HG02885 (cell line): ENCODE data around the gene GH2.
A peak's percentile ranks its signal among the peaks of the same experiment; 100 is the strongest.
"Not testable (repeated sequence)": the region's sequence is repeated elsewhere in the genome, so short reads cannot be mapped to it uniquely, and the experiment has no call there.

Source experiments
- ATAC-seq: cut with Tn5 transposase; IDR thresholded peaks from one replicate; pipeline ENCODE4 v1.9.1; 2021; ENCODE audit warnings: mild to moderate bottlenecking; ENCODE audit not compliant: unreplicated experiment, poor library complexity

Gene GH2

GRCh38 chr17:63878413-63878812 is 3.3 kb downstream of the GH2 start:
- ATAC-seq, result not testable (repeated sequence)

GRCh38 chr17:63874693-63875092 is 7.1 kb downstream of the GH2 start:
- ATAC-seq, result not testable (repeated sequence)

- not testable (repeated sequence) for ATAC-seq
Measured at GRCh38 chr17:63874061-63874626, 7.6 kb downstream of the GH2 start.

GRCh38 chr17:63873577-63873976 is 8.2 kb downstream of the GH2 start, which contains the start of gene CSH2:
Gene CSH2, minus strand, starts transcription at chr17:63873677. Its CDS starts 63 bp downstream, at chr17:63873614.
- not testable (repeated sequence) for ATAC-seq

GRCh38 chr17:63871646-63872365 is 9.9 kb downstream of the GH2 start:
- ATAC-seq, result not testable (repeated sequence)

DNA sequence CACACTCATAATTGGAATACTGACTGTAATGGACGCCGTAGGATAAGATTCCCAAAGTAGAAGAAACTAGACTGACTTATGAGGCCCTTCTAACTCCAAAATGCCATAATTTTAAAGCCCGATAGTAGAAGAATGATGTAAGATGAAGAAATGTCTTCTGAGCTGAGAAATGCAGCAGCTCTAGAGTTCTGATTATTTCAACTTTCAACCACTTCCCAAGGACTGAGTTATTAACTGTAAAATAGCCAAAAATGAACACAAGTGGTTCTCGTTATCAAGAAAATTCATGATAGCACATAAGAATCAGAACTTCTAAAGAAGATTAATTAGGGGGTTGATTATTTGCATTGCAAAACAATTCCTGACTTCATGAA is 11.5 kb downstream of the GH2 start:
- ATAC-seq, result not testable (repeated sequence)

GRCh38 chr17:63869491-63870291 is 12.1 kb downstream of the GH2 start:
- not testable (repeated sequence) for ATAC-seq

DNA sequence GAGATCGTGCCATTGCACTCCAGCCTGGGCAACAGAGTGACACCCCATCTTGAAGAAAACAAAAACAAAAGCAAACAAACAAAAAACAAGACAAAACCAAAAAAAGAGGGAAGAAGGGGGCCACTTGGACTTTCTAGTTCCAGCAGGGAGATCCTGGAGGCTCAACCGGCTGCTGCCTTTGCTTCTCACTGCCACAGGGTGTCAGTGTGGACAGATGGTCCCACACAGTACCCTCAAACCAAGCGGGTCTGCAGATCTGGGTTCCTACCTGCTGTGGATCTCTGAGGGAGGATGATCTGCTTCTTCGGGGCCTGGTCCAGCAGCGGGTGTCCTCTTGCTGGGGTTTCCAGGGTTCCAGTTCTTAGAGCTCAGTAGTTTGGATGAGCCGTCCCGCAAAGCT is 15.1 kb downstream of the GH2 start:
- ATAC-seq, result not testable (repeated sequence)

DNA sequence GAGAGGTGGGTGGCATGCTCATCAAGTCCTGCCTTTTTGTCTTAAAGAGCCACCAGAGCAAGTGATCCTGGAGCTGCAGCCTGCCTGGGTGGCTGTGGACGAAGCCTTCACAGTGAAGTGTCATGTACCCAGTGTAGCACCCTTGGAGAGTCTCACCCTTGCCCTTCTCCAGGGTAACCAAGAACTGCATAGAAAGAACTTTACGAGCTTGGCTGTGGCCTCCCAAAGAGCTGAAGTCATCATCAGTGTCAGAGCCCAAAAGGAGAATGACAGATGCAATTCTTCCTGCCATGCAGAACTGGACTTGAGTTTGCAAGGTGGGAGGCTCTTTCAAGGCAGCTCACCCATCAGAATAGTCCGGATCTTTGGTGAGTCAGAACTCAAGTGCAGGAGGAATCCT is 22.5 kb downstream of the GH2 start:
- no peak for ATAC-seq

- not testable (repeated sequence) for ATAC-seq
Measured at GRCh38 chr17:63856425-63856824, 25.3 kb downstream of the GH2 start.

GRCh38 chr17:63855185-63855584 is 26.6 kb downstream of the GH2 start:
- no peak for ATAC-seq

GRCh38 chr17:63854709-63855108 is 27.0 kb downstream of the GH2 start:
- no peak for ATAC-seq

- ATAC-seq, result no peak
Measured at GRCh38 chr17:63853260-63853659, 28.5 kb downstream of the GH2 start.

DNA sequence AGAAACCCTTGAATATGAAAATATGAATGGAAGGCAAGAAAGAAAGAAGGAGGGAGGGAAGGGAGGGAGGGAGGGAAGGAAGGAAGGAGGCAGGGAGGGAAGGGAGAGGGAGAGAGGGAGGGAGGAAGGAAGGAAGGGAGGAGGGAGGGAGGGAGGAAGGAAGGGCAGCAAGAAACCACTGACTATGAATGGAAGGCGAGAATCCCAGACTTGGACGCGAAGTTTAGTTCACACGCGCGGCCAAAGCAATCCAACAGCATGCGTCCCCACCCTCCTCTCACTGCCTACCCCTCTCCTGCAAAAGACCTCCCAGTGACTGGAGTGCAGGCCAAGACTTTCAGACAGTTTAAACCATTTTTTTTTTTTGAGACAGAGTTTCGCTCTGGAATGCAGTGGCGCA is 31.3 kb downstream of the GH2 start:
- ATAC-seq, result no peak

GRCh38 chr17:63848834-63849689 is 32.7 kb downstream of the GH2 start:
- ATAC-seq, result peak; percentile 91

DNA sequence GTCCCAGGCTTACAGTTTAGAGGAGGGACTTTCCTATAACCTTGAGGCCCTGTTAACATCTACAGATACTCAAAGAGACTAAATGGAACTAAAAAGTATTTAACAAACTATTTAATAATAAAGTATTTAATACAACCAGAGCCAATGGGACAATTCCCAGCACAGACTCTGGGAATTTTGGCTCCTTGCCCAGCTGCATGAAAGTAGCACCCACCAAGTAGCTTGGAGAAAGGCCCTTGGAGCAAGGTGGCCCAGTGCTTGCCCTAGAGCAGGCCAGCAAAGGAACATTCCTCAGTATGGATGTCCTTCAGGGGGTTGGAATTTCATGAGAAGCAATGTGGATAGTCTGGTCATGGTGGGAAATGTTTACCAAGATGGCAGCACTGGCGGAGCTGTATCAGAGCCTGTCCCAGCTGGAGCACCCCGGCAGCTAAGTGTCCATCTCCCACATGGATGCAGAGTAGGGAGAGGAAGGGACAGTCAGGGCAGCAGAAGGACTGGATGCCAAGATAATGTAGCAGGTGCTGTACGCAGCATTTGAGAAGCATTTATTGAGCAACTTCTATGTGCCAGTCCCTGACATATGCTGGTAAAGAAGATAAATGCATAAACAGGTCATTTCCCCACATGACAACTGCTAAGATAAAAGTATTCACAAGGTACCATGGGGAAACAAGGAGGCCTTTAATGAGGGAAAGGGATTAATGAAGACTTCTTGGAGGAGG is 34.1 kb downstream of the GH2 start:
- no peak for ATAC-seq

DNA sequence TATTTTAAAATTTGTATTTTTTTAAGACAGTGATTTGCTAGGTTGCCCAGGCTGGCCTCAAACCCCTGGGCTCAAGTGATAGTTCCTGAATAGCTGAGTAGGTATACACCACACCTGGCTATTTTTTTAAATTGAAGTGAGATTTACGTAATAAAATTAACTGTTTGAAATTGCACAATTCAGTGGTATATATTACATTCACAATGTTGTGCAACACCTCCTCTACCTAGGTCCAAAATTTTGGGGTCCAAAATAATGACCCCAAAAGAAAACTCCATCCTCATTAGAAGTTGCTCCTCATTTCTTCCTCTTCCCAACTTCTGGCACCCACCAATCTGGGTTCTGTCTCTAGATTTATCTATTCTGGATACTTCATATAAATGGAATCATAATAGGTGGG is 36.2 kb downstream of the GH2 start:
- ATAC-seq, result no peak

- no peak for ATAC-seq
Measured at GRCh38 chr17:63843910-63844677, 37.6 kb downstream of the GH2 start.

- not testable (repeated sequence) for ATAC-seq
Measured at GRCh38 chr17:63843387-63843888, 38.3 kb downstream of the GH2 start.
